Endodermal cell (in vitro differentiated cells): ENCODE data around the gene CDH13. TPM values are rescaled to one million over a fixed set of nuclear protein-coding genes. Genes with fewer than 3 reads are reported as not detected.

Experiments
- DNase-seq: peaks from one replicate; pipeline ENCODE4 v3.0.0-alpha.2; 2017
- H3K27ac ChIP-seq: 2 replicates; pipeline ENCODE4 v1.5.1; 2013; ENCODE audit warnings: mild to moderate bottlenecking, low read depth, low read length, moderate library complexity
- H3K27me3 ChIP-seq: 2 replicates; pipeline ENCODE4 v1.6.1; 2013; ENCODE audit warnings: mild to moderate bottlenecking, low read length, moderate library complexity; ENCODE audit not compliant: insufficient read depth, control insufficient read depth, poor library complexity, severe bottlenecking
- H3K36me3 ChIP-seq: 2 replicates; pipeline ENCODE4 v1.7.0; 2013; ENCODE audit warnings: mild to moderate bottlenecking, low read length, moderate library complexity; ENCODE audit not compliant: control insufficient read depth, insufficient read depth
- H3K4me1 ChIP-seq: one replicate; pipeline ENCODE4 v1.7.0; 2013; ENCODE audit warnings: low read length; ENCODE audit not compliant: control insufficient read depth, insufficient read depth
- H3K4me3 ChIP-seq: 2 replicates; pipeline ENCODE4 v1.5.1; 2013; ENCODE audit warnings: mild to moderate bottlenecking, low read length, moderate library complexity
- H3K9ac ChIP-seq: 2 replicates; pipeline ENCODE4 v1.6.1; 2013; ENCODE audit warnings: mild to moderate bottlenecking, low read length, moderate library complexity; ENCODE audit not compliant: poor library complexity, severe bottlenecking; ENCODE audit errors: extremely low read depth
- H3K9me3 ChIP-seq: 2 replicates; pipeline ENCODE4 v1.6.1; 2013; ENCODE audit warnings: mild to moderate bottlenecking, low read length, moderate library complexity; ENCODE audit not compliant: control insufficient read depth
- H3K27ac Mint-ChIP-seq: 2 replicates; pipeline ENCODE4 v1.8.0; 2020; ENCODE audit warnings: mixed read lengths
- H3K27me3 Mint-ChIP-seq: 2 replicates; pipeline ENCODE4 v1.8.0; 2021; ENCODE audit warnings: mild to moderate bottlenecking, mixed read lengths; ENCODE audit not compliant: insufficient read depth
- H3K36me3 Mint-ChIP-seq: 2 replicates; pipeline ENCODE4 v1.8.0; 2020; ENCODE audit warnings: low read depth, mixed read lengths
- H3K4me1 Mint-ChIP-seq: 2 replicates; pipeline ENCODE4 v1.8.0; 2020; ENCODE audit warnings: mixed read lengths
- H3K4me3 Mint-ChIP-seq: 2 replicates; pipeline ENCODE4 v1.8.0; 2020; ENCODE audit warnings: mild to moderate bottlenecking, moderate library complexity, mixed read lengths
- H3K9me3 Mint-ChIP-seq: 2 replicates; pipeline ENCODE4 v1.8.0; 2020; ENCODE audit warnings: mild to moderate bottlenecking, mixed read lengths
- CTCF ChIP-seq: fragments of 200-600 bp; sonication (generic); conservative IDR thresholded peaks from 2 replicates; pipeline ENCODE4 v1.5.0; 2021; ENCODE audit warnings: antibody characterized with exemption, mild to moderate bottlenecking
- WGBS, 2 experiments: methylation state at CpG; one replicate each; pipeline versions ENCODE4 v1.1.5 to v1.1.7; 2013; ENCODE audit warnings: missing lambda C conversion rate in 2 of 2, mixed read lengths in 1 of 2; ENCODE audit not compliant: insufficient coverage in 1 of 2, insufficient read length in 1 of 2; 5-methylcytosine and 5-hydroxymethylcytosine counted together
- total RNA-seq, 2 donors: library from RNA; stranded (reverse); fragmentation: NEBNext Ultra II Directional in 1 of 2; extraction: Animal tissue kit (Norgen Biotek cat#: 25700) in 1 of 2; gene quantifications; 2 replicates in 1 of 2; 3 replicates in 1 of 2; pipeline ENCODE4 v1.2.1, GENCODE V29; 2021

Gene CDH13
- total RNA-seq, 2 donors from 2014 or later = 0.86 to 1.8 TPM

GRCh38 chr16:82628088-82628423 is 1.3 kb downstream of the CDH13 start:
- WGBS, 2 experiments = 53 to 63% methylated on average over 7 to 13 of the region's 13 CpGs
- peaks cover 56% of the 10 kb centered on the region for H3K27me3 ChIP-seq
- Mint-ChIP-seq H3K27ac (no peak overlapping the region), H3K4me3 (peak overlapping the region; percentile 60), H3K36me3 (no peaks in the 10 kb centered on the region), H3K9me3 (peaks cover 1% of the 10 kb centered on the region), H3K4me1 (peaks cover 18% of the 10 kb centered on the region), H3K27me3 (peaks cover 72% of the 10 kb centered on the region)
- H3K4me1 ChIP-seq = peaks cover 11% of the 10 kb centered on the region
- no peak overlapping the region for H3K27ac ChIP-seq
- TF ChIP-seq CTCF = no peak
- no peak overlapping the region for H3K9ac ChIP-seq
- DNase-seq = peak; percentile 66
- peaks cover 3% of the 10 kb centered on the region for H3K9me3 ChIP-seq
- H3K36me3 ChIP-seq = no peaks in the 10 kb centered on the region
- peak overlapping the region; percentile 80 for H3K4me3 ChIP-seq

- H3K27ac Mint-ChIP-seq = no peak overlapping the region
- H3K27me3 ChIP-seq = peaks cover 56% of the 10 kb centered on the region
- H3K27ac ChIP-seq = no peak overlapping the region
- H3K4me3 Mint-ChIP-seq = no peak overlapping the region
- TF ChIP-seq CTCF = no peak
- peaks cover 1% of the 10 kb centered on the region for H3K9me3 Mint-ChIP-seq
- H3K9ac ChIP-seq = no peak overlapping the region
- peaks cover 18% of the 10 kb centered on the region for H3K4me1 Mint-ChIP-seq
- H3K4me1 ChIP-seq = peaks cover 11% of the 10 kb centered on the region
- no peaks in the 10 kb centered on the region for H3K36me3 Mint-ChIP-seq
- WGBS, 2 experiments = 67 to 83% methylated on average over 3 of the region's 3 CpGs
- peaks cover 4% of the 10 kb centered on the region for H3K9me3 ChIP-seq
- peaks cover 65% of the 10 kb centered on the region for H3K27me3 Mint-ChIP-seq
- no peaks in the 10 kb centered on the region for H3K36me3 ChIP-seq
- peak overlapping the region; percentile 80 for H3K4me3 ChIP-seq
- DNase-seq = no peak
These were observed 1.9 kb downstream of the CDH13 start for GRCh38 chr16:82628711-82629110.

- Mint-ChIP-seq H3K4me3 (no peak overlapping the region), H3K4me1 (peaks cover 22% of the 10 kb centered on the region), H3K9me3 (peaks cover 1% of the 10 kb centered on the region), H3K27ac (no peak overlapping the region), H3K36me3 (no peaks in the 10 kb centered on the region), H3K27me3 (peaks cover 57% of the 10 kb centered on the region)
- H3K4me1 ChIP-seq = peaks cover 11% of the 10 kb centered on the region
- no peaks in the 10 kb centered on the region for H3K36me3 ChIP-seq
- H3K4me3 ChIP-seq = no peak overlapping the region
- no peak overlapping the region for H3K9ac ChIP-seq
- H3K27ac ChIP-seq = no peak overlapping the region
- TF ChIP-seq CTCF = no peak
- H3K27me3 ChIP-seq = peaks cover 48% of the 10 kb centered on the region
- DNase-seq = no peak
- H3K9me3 ChIP-seq = peaks cover 4% of the 10 kb centered on the region
- 62 to 63% methylated on average over 5 to 8 of the region's 8 CpGs for WGBS, 2 experiments
These were observed 2.8 kb downstream of the CDH13 start for GRCh38 chr16:82629441-82630027.
